C4-2B (cell line): ENCODE measurements around the gene BCL2L13.

Experiments
- ZFX ChIP-seq: fragments of 450-650 bp; IDR thresholded peaks from 2 replicates; pipeline ENCODE4 v1.6.1; 2017
- TF ChIP-seq, protein P1 (sequence below): fragments of 450-650 bp; conservative IDR thresholded peaks from 2 replicates; pipeline ENCODE4 v1.5.1; 2017; ENCODE audit warnings: mild to moderate bottlenecking

- TF ChIP-seq, protein P1, sequence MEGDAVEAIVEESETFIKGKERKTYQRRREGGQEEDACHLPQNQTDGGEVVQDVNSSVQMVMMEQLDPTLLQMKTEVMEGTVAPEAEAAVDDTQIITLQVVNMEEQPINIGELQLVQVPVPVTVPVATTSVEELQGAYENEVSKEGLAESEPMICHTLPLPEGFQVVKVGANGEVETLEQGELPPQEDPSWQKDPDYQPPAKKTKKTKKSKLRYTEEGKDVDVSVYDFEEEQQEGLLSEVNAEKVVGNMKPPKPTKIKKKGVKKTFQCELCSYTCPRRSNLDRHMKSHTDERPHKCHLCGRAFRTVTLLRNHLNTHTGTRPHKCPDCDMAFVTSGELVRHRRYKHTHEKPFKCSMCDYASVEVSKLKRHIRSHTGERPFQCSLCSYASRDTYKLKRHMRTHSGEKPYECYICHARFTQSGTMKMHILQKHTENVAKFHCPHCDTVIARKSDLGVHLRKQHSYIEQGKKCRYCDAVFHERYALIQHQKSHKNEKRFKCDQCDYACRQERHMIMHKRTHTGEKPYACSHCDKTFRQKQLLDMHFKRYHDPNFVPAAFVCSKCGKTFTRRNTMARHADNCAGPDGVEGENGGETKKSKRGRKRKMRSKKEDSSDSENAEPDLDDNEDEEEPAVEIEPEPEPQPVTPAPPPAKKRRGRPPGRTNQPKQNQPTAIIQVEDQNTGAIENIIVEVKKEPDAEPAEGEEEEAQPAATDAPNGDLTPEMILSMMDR = no peak
- TF ChIP-seq ZFX = no peak
These were observed 9.4 kb downstream of the BCL2L13 start for GRCh38 chr22:17647991-17648390.
